GM18508 (cell line): Measurements from ENCODE around the gene NELL1.

Experiments used
- ATAC-seq: cut with Tn5 transposase; IDR thresholded peaks from one replicate; pipeline ENCODE4 v1.9.1; 2021; ENCODE audit warnings: moderate number of reproducible peaks; ENCODE audit not compliant: insufficient read depth, unreplicated experiment

NELL1 gene

GRCh38 chr11:21588754-21589153 is 919.4 kb downstream of the NELL1 start:
- ATAC-seq: no peak

GRCh38 chr11:21602699-21603098 is 933.3 kb downstream of the NELL1 start:
- no peak for ATAC-seq

- no peak for ATAC-seq
Measured at GRCh38 chr11:21603886-21604285, 934.5 kb downstream of the NELL1 start.

- no peak for ATAC-seq
Measured at GRCh38 chr11:21604564-21604963, 935.2 kb downstream of the NELL1 start.

- no peak for ATAC-seq
Measured at GRCh38 chr11:21612326-21612725, 942.9 kb downstream of the NELL1 start.

- ATAC-seq: no peak
Measured at GRCh38 chr11:21614961-21615360, 945.6 kb downstream of the NELL1 start.

- ATAC-seq: no peak
Measured at GRCh38 chr11:21615955-21616371, 946.6 kb downstream of the NELL1 start.

- no peak for ATAC-seq
Measured at GRCh38 chr11:21622566-21622965, 953.2 kb downstream of the NELL1 start.

- ATAC-seq: no peak
Measured at GRCh38 chr11:21622995-21623394, 953.6 kb downstream of the NELL1 start.
